Keratinocyte (primary cell): ENCODE data around the gene CACNA1H. TPM values are rescaled to one million over a fixed set of nuclear protein-coding genes. Genes with fewer than 3 reads are reported as not detected.

Source experiments
- DNase-seq: peaks from one replicate; pipeline ENCODE4 v3.0.0-alpha.2; 2011; ENCODE audit warnings: low read depth, missing footprints, low spot score
- FAIRE-seq: peaks from 2 replicates; lab custom pipeline; 2011; peaks lifted over from hg19 to GRCh38; lab: Jason Lieb, UNC
- H2AFZ ChIP-seq: 2 replicates; pipeline ENCODE4 v1.6.0; 2012; ENCODE audit warnings: low read length, control low read depth, inconsistent platforms; ENCODE audit not compliant: control insufficient read depth
- H3K27ac ChIP-seq: 2 replicates; pipeline ENCODE4 v1.5.1; 2011; ENCODE audit warnings: low read length; ENCODE audit not compliant: control insufficient read depth, insufficient read depth
- H3K27me3 ChIP-seq: 3 replicates; pipeline ENCODE4 v1.6.0; 2011; ENCODE audit warnings: low read length; ENCODE audit not compliant: control insufficient read depth, insufficient read depth; ENCODE audit errors: extremely low read depth
- H3K36me3 ChIP-seq, 2 experiments: 2 replicates in 1 of 2; 3 replicates in 1 of 2; pipeline ENCODE4 v1.5.1; 2011; ENCODE audit warnings: low read length in 2 of 2, mild to moderate bottlenecking in 1 of 2; ENCODE audit not compliant: control insufficient read depth in 2 of 2, insufficient read depth in 2 of 2; ENCODE audit errors: extremely low read depth in 1 of 2
- H3K4me1 ChIP-seq: 3 replicates; pipeline ENCODE4 v1.5.1; 2011; ENCODE audit warnings: low read length; ENCODE audit not compliant: control insufficient read depth, insufficient read depth; ENCODE audit errors: extremely low read depth
- H3K4me2 ChIP-seq: 3 replicates; pipeline ENCODE4 v1.6.0; 2011; ENCODE audit warnings: low read depth, low read length; ENCODE audit not compliant: control insufficient read depth, insufficient read depth; ENCODE audit errors: extremely low read depth
- H3K4me3 ChIP-seq, 3 experiments: fragments of 200-600 bp in 1 of 3; sonication (generic) in 1 of 3; 2 replicates in 2 of 3; 3 replicates in 1 of 3; pipeline ENCODE4 v1.5.1; 2011 to 2016; ENCODE audit warnings: low read length in 3 of 3, mild to moderate bottlenecking in 3 of 3, control low read depth in 2 of 3, inconsistent platforms in 1 of 3, low read depth in 1 of 3, mixed read lengths in 1 of 3, mixed run types in 1 of 3, moderate library complexity in 1 of 3; ENCODE audit not compliant: control insufficient read depth in 2 of 3, insufficient read depth in 2 of 3; ENCODE audit errors: extremely low read depth in 1 of 3
- H3K79me2 ChIP-seq: 2 replicates; pipeline ENCODE4 v1.6.0; 2012; ENCODE audit warnings: low read length; ENCODE audit not compliant: control insufficient read depth, insufficient read depth
- H3K9ac ChIP-seq: 3 replicates; pipeline ENCODE4 v1.6.0; 2011; ENCODE audit warnings: low read length; ENCODE audit not compliant: control insufficient read depth, insufficient read depth; ENCODE audit errors: extremely low read depth
- H3K9me1 ChIP-seq: 3 replicates; pipeline ENCODE4 v1.6.0; 2011; ENCODE audit warnings: low read length; ENCODE audit not compliant: control insufficient read depth, insufficient read depth; ENCODE audit errors: extremely low read depth
- H3K9me3 ChIP-seq: 2 replicates; pipeline ENCODE4 v1.5.1; 2012; ENCODE audit warnings: low read depth, low read length; ENCODE audit not compliant: control insufficient read depth
- H4K20me1 ChIP-seq: 3 replicates; pipeline ENCODE4 v1.6.0; 2011; ENCODE audit warnings: low read length; ENCODE audit not compliant: control insufficient read depth, insufficient read depth; ENCODE audit errors: extremely low read depth
- CTCF ChIP-seq, 3 experiments: IDR thresholded peaks in 1 of 3; conservative IDR thresholded peaks in 1 of 3; optimal IDR thresholded peaks in 1 of 3; 2 replicates in 2 of 3; 3 replicates in 1 of 3; pipeline versions ENCODE3 to v1.5.1; 2011; ENCODE audit warnings: low read length in 3 of 3, mild to moderate bottlenecking in 3 of 3, moderate library complexity in 2 of 3, control low read depth in 1 of 3, inconsistent platforms in 1 of 3; ENCODE audit not compliant: insufficient read depth in 2 of 3; ENCODE audit errors: extremely low read depth in 1 of 3
- EZH2 ChIP-seq: IDR thresholded peaks from one replicate; pipeline ENCODE4 v1.6.1; 2012; ENCODE audit warnings: inconsistent platforms, mild to moderate bottlenecking, low read length, moderate library complexity
- dilution Hi-C: fragments of 300-500 bp; cut with MboI; formaldehyde crosslinking; loops from one replicate; pipeline ENCODE4 v1.7.0; 2020; ENCODE audit warnings: low sequenced_read_pairs; ENCODE audit not compliant: extremely low pct_ligation_motif_present
- polyA plus RNA-seq, 5 experiments: library from polyadenylated mRNA; depleted of rRNA in 3 of 5; stranded (reverse) in 3 of 5; stranded (forward) in 1 of 5; unstranded in 1 of 5; fragments of >200 nt; gene quantifications; 1 replicate in 1 of 5; 2 replicates in 3 of 5; 3 replicates in 1 of 5; pipeline versions ENCODE4 v1.2.1 to v1.2.3, GENCODE V29; 2011 to 2012; ENCODE audit warnings: missing spikeins in 2 of 5, low read depth in 1 of 5, low replicate concordance in 1 of 5

The CACNA1H gene
- polyA plus RNA-seq, 1 donor (not counting 4 experiments of a cell fraction or from before 2014, with no cell fraction given) = not detected

DNA sequence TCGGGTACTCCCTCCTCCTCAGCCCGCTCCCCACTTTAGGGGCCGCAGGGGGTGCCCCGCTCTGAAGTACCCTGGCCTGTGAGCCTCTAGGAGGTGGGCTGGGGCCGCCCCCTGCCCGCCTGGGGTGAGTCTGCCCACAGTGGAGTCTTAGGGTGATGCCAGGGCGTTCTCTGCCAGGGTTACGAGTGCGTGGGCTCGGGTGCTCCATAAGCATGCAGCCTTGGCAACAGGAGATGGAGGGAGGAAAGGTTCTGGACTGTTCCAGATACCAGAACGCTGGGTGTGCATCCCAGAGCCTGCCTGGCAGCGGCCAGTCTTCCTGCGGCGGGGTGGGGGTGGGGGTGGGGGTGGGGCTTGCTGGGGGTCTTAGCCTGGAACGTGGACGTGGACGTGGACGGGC lies 15.9 kb downstream of the CACNA1H start:
- TF ChIP-seq CTCF (optimal IDR thresholded peaks at IDR 0.05 in 1 of 3, IDR thresholded peaks at IDR 0.05 in 1 of 3, conservative IDR thresholded peaks at IDR 0.05 in 1 of 3; ENCODE audit: extremely low read depth in 1 of 3, insufficient read depth in 2 of 3, low read length in 3 of 3) = no peak
- TF ChIP-seq EZH2 = no peak
- Histone ChIP-seq H3K27ac (no peak overlapping the region), H3K4me1 (no peaks in the 10 kb centered on the region), H3K4me2 (no peak overlapping the region), H3K4me3 (no peak overlapping the region), H3K27me3 (no peaks in the 10 kb centered on the region), H3K9me1 (no peaks in the 10 kb centered on the region), H4K20me1 (no peaks in the 10 kb centered on the region), H3K9ac (no peak overlapping the region), H2AFZ (no peak overlapping the region), H3K9me3 (no peaks in the 10 kb centered on the region), H3K79me2 (no peaks in the 10 kb centered on the region), H3K36me3 (no peaks in the 10 kb centered on the region)
- FAIRE-seq = no peak
- DNase-seq = no peak
- dilution Hi-C loops = no loop called here

GRCh38 chr16:1169285-1170075 lies 16.6 kb downstream of the CACNA1H start:
- FAIRE-seq = no peak
- no peak overlapping the region for H3K27ac ChIP-seq
- no peaks in the 10 kb centered on the region for H3K27me3 ChIP-seq
- dilution Hi-C loops = no loop called here
- no peaks in the 10 kb centered on the region for H3K79me2 ChIP-seq
- no peaks in the 10 kb centered on the region for H4K20me1 ChIP-seq
- TF ChIP-seq CTCF (optimal IDR thresholded peaks at IDR 0.05 in 1 of 3, IDR thresholded peaks at IDR 0.05 in 1 of 3, conservative IDR thresholded peaks at IDR 0.05 in 1 of 3; ENCODE audit: extremely low read depth in 1 of 3, insufficient read depth in 2 of 3, low read length in 3 of 3) (no peak), EZH2 (no peak)
- no peak overlapping the region for H3K4me2 ChIP-seq
- H3K9ac ChIP-seq = no peak overlapping the region
- DNase-seq = no peak
- H3K4me3 ChIP-seq = no peak overlapping the region
- H3K9me3 ChIP-seq = no peaks in the 10 kb centered on the region
- no peaks in the 10 kb centered on the region for H3K36me3 ChIP-seq
- no peaks in the 10 kb centered on the region for H3K4me1 ChIP-seq
- no peaks in the 10 kb centered on the region for H3K9me1 ChIP-seq
- H2AFZ ChIP-seq = no peak overlapping the region
